GM11168 (cell line): ENCODE measurements around the gene SPRR5.

Source experiments
- in situ Hi-C: fragments of 300-500 bp; cut with MboI; formaldehyde crosslinking; loops from one replicate; pipeline ENCODE4 v1.12.0; 2022; ENCODE audit warnings: low sequenced_read_pairs; ENCODE audit not compliant: unreplicated experiment

SPRR5 gene

GRCh38 chr1:152941037-152941711, 5.8 kb upstream of the SPRR5 start:
- in situ Hi-C loops: no loop called here

- in situ Hi-C loops: no loop called here
Measured at GRCh38 chr1:152942161-152942560, 4.8 kb upstream of the SPRR5 start.

- in situ Hi-C loops: no loop called here
Measured at GRCh38 chr1:152946248-152946647, 758 bp upstream of the SPRR5 start.

DNA sequence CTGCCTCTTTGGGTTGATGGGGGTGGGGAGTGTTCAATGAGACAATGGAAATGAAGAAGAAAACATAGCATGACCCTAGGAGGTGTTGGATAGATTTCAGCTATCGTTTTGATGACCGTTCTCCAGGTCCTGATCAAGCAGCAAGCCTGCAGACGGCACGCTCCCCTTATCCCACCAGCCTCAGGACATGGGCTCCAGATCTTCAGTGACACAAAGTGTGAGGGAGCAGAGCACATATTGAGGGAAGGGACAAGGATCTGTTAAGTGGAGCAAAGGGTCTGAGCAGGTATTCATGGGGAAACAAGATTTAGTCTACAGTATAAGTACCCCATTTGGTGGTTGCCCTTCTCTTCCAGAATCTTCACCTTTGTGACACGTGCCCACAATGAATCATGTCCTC, 4.7 kb downstream of the SPRR5 start:
- in situ Hi-C loops: no loop called here

GRCh38 chr1:152953761-152954160, 6.8 kb downstream of the SPRR5 start:
- in situ Hi-C loops: no loop called here

DNA sequence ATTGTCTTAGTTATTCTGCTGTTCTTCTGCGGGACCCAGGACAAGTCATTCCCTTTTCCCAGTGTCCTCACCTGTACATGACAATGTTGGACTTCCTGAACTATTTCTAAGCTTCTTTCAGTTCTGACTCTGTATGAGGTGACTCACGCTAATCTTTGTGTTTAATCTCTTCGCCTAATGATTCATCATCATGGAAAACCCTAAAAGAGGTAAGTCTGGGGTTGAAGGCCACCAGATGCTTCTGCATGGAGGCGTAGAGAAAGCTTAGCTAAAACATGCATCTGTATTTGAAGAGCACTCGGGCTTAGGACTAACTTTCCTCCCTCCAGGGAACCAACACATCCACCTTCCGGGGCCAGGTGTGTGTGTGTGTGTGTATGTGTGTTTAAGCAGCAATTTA, 7.4 kb downstream of the SPRR5 start:
- in situ Hi-C loops: no loop called here

- in situ Hi-C loops: no loop called here
Measured at GRCh38 chr1:152957561-152957960, 10.6 kb downstream of the SPRR5 start.

GRCh38 chr1:152959273-152959672, 12.3 kb downstream of the SPRR5 start:
- in situ Hi-C loops: no loop called here

- in situ Hi-C loops: no loop called here
Measured at GRCh38 chr1:152959801-152960451, 12.9 kb downstream of the SPRR5 start.

- in situ Hi-C loops: no loop called here
Measured at GRCh38 chr1:152960452-152961044, 13.5 kb downstream of the SPRR5 start.

- in situ Hi-C loops: no loop called here
Measured at GRCh38 chr1:152961226-152961891, 14.4 kb downstream of the SPRR5 start.

DNA sequence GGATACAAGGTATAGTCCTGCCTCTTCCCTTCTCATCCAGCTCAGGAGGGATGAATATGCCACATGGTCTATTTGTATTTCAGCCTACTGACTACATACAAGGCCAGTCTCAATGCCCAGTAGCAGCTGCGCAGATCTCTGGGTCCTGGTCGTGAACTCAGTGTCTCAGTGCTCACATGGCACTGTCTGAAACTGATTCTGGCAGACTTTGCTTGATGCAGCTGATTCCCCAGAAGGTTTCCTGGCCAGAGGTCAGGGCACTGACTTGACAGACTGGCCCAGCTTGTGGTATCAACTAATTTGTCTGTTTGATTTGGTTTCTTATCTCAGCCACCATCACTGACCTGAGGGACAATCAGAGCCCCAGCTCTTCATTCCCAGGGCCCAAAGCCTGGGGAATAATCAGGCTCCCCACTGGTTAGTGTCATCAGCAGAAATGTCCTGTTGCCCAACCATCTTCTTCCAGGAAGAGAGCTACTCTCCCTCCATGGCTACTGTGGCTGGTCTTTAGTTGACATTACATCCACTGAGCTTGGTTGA, 15.9 kb downstream of the SPRR5 start:
- in situ Hi-C loops: no loop called here

DNA sequence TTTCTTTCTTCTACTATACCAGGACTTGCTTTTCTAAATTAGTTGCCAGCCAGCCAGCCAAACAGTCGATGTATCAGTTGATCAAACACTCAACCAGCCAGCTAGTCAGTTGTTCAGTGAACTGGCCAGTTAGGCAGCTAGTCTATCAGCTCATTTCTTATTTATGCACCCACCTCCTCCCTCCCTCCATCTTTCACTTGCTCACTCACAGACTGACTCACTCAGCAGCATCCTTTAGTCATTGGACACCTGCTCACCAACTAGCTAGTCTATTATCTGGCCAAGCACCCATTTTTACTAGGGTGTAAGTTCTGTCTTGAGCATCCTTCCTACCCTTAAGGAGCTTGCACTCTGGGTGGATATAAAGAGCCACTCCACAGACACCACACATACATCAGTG, 17.5 kb downstream of the SPRR5 start:
- in situ Hi-C loops: no loop called here

DNA sequence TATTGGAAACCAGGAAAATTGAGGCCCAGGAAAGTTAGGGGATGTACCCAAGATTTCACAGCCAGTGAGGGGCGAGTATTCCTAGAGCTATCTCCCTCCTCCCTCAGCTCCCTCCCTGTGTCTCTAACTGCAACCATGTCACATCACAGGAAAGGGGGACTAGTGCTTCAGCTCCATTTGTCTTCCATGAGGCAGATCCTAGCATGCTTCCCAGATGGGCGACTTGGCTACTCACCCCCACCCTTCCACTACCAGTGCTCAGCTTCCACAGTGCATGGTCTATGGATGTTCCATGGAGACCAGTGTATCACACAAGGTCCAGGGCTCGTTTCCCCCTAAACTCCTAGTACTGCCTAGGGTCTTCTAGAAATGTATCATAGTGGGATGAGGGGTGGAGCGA, 18.8 kb downstream of the SPRR5 start:
- in situ Hi-C loops: no loop called here

GRCh38 chr1:152967201-152967600, 20.2 kb downstream of the SPRR5 start:
- in situ Hi-C loops: no loop called here

DNA sequence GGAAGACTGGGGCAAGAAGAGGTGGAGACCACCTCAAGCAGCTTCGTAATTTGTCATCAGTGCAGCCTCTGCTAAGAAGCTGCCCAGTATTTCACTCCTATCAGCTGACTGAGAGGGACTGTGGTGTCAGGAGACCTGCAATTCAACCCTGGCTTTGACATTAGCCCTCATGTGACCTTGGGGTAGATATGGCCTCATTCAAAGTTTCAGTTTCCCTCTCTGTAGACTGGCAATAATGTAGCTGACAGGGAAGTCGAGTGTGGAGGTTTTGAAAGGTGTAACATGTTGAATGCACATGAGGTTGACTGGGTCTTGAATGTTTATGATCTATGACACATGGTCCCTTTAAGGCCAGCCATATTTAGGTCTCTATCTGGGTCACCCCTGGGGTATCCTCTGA, 21.2 kb downstream of the SPRR5 start:
- in situ Hi-C loops: no loop called here

DNA sequence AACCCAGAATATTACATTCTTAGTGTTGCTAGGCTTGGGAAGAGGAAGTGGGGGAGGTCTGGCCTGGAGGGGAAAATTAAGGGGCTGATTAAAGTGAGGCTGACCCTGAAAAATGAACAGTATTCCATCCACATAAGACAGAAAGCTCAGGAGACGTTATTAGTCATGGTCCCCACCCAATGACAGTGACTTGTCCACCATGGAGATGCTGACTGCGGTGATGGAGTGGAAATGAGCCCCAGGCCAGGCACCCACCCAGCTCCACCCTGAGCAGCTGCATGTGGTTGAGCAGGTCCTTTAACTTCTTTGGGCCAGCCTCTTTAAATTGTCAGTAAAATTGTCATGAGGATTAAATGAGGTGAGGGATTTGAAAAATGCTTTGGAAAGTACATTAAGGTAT, 22.0 kb downstream of the SPRR5 start:
- in situ Hi-C loops: no loop called here

DNA sequence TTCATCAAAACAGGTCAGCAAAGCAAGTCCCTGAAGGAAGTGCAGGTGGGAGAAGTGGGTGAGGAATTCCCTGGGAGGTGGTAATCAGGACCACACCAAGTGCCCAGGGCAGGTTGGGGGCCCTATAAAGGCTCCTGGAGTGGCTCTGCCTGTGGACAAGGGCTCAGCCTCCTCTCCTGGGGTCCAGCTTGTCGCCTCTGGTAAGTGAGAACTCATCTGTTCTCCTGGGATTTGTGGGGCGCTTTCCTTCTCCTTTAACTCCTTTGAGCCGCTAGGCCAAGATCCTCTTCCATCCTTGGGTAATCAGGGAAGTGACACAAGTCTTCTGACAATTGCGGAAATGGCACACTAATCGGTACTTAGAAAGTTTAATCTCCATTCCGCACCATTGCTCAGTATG, 23.5 kb downstream of the SPRR5 start, which contains the start of gene SPRR4:
Gene SPRR4, plus strand, starts transcription at position 154 of the 400 bp plus-strand sequence. CDS start 1,243 bp downstream, outside the sequence.
- in situ Hi-C loops: no loop called here

- in situ Hi-C loops: no loop called here
Measured at GRCh38 chr1:152972196-152972886, 25.3 kb downstream of the SPRR5 start.

GRCh38 chr1:152976688-152977087, 29.7 kb downstream of the SPRR5 start:
- in situ Hi-C loops: no loop called here
